Transverse colon (tissue), 4 donors: ENCODE measurements around the gene GPR173. TPM values are rescaled to one million over a fixed set of nuclear protein-coding genes. Genes with fewer than 3 reads are reported as not detected.

ENCODE experiments used
- DNase-seq: peaks from one replicate; pipeline ENCODE4 v3.0.0-alpha.2; 2019
- H3K27ac ChIP-seq, 4 donors: fragments of 200-600 bp; sonication (generic); 2 replicates each; pipeline ENCODE4 v1.5.1; 2016 to 2018; ENCODE audit warnings: inconsistent platforms in 4 of 4
- H3K27me3 ChIP-seq: fragments of 200-600 bp; sonication (generic); 2 replicates; pipeline ENCODE4 v1.5.1; 2017; ENCODE audit warnings: inconsistent platforms
- H3K36me3 ChIP-seq, 4 donors: fragments of 200-600 bp; sonication (generic); 2 replicates each; pipeline ENCODE4 v1.5.1; 2017 to 2019; ENCODE audit warnings: inconsistent platforms in 4 of 4
- H3K4me1 ChIP-seq, 4 donors: fragments of 200-600 bp; sonication (generic); 2 replicates each; pipeline ENCODE4 v1.5.1; 2017 to 2020; ENCODE audit warnings: inconsistent platforms in 4 of 4
- H3K4me3 ChIP-seq, 4 donors: fragments of 200-600 bp; sonication (generic); 1 replicate in 1 of 4; 2 replicates in 3 of 4; pipeline versions ENCODE4 v1.5.1 to v1.6.1; 2017 to 2019; ENCODE audit warnings: inconsistent platforms in 4 of 4
- H3K9me3 ChIP-seq, 2 donors: fragments of 200-600 bp; sonication (generic); 2 replicates each; pipeline ENCODE4 v1.5.1; 2017 to 2019; ENCODE audit warnings: inconsistent platforms in 2 of 2
- EP300 ChIP-seq: sonication (generic); formaldehyde crosslinking; IDR thresholded peaks from one replicate; pipeline ENCODE4 v1.6.1; 2017; ENCODE audit warnings: antibody characterized with exemption, low read depth
- POLR2A ChIP-seq: fragments of 450-650 bp; IDR thresholded peaks from one replicate; pipeline ENCODE4 v1.6.1; 2016; ENCODE audit warnings: antibody characterized with exemption, mild to moderate bottlenecking, moderate library complexity
- POLR2AphosphoS5 ChIP-seq, 3 donors: sonication (generic); formaldehyde crosslinking; IDR thresholded peaks; one replicate each; pipeline ENCODE4 v1.6.1; 2016; ENCODE audit warnings: antibody characterized with exemption in 3 of 3
- WGBS, 2 donors: methylation state at CpG; one replicate each; pipeline ENCODE4 v1.1.5; 2018; ENCODE audit warnings: low coverage in 1 of 2; 5-methylcytosine and 5-hydroxymethylcytosine counted together
- in situ Hi-C, 4 donors: fragments of 200-750 bp; cut with MboI; loops; one replicate each; pipeline versions ENCODE4 v1.15.0 to v1.15.1; 2017; ENCODE audit warnings: low sequenced_read_pairs in 3 of 4, low pct_ligation_motif_present in 1 of 4, low pct_unique_long_range_greater_than_20kb in 1 of 4
- intact Hi-C: fragments of 100-400 bp; cut with DNase I; formaldehyde crosslinking; loops from one replicate; pipeline ENCODE4 v1.15.1; 2023; ENCODE audit warnings: low total_unique reads
- total RNA-seq, 4 donors: library from RNA; depleted of rRNA; stranded (reverse); fragments of >200 nt; gene quantifications; one replicate each; pipeline ENCODE4 v1.1.0, GENCODE V29; 2016
- TF ChIP-seq, protein P1 (sequence below), 5 experiments: fragments of 200-600 bp in 3 of 5; fragments of 450-650 bp in 2 of 5; sonication (generic) in 3 of 5; IDR thresholded peaks; 1 replicate in 2 of 5; 2 replicates in 3 of 5; pipeline ENCODE4 v1.5.1; 2016 to 2017; ENCODE audit warnings: antibody characterized with exemption in 5 of 5, inconsistent platforms in 3 of 5, mild to moderate bottlenecking in 2 of 5, moderate library complexity in 1 of 5

Gene GPR173
- total RNA-seq, 4 donors from 2014 or later: 0.27 to 5.2 (median 1.1) TPM

DNA sequence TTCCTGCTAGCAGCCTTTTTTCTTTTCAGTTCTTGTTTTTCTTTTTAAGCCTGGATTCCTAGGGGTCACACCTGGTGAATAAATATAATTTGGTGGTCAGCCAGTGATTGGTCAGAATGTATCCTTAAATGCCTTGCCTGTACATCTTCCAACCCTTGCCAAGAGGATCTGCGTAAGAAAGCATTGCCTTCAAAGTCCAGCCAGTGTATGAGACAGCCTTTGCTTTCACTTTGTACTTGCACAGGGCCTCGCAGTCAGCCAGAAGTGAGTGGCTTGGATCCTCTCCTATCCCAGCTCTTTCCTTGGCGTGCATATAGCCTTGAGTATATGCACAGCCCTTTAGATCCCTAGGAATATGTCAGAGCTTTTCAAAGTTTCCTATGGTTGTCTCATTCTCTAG is 67.5 kb downstream of the GPR173 start:
- H3K4me3 ChIP-seq: peak overlapping the region in 1 of 4 donors; percentile 23
- peak overlapping the region; percentile 55 to 76 (median 64) for H3K27ac ChIP-seq
- in situ Hi-C loops: no loop called here
- TF ChIP-seq, protein P1, sequence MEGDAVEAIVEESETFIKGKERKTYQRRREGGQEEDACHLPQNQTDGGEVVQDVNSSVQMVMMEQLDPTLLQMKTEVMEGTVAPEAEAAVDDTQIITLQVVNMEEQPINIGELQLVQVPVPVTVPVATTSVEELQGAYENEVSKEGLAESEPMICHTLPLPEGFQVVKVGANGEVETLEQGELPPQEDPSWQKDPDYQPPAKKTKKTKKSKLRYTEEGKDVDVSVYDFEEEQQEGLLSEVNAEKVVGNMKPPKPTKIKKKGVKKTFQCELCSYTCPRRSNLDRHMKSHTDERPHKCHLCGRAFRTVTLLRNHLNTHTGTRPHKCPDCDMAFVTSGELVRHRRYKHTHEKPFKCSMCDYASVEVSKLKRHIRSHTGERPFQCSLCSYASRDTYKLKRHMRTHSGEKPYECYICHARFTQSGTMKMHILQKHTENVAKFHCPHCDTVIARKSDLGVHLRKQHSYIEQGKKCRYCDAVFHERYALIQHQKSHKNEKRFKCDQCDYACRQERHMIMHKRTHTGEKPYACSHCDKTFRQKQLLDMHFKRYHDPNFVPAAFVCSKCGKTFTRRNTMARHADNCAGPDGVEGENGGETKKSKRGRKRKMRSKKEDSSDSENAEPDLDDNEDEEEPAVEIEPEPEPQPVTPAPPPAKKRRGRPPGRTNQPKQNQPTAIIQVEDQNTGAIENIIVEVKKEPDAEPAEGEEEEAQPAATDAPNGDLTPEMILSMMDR (IDR thresholded peaks at IDR 0.05): no peak
- no peak for TF ChIP-seq POLR2A
- no peak for TF ChIP-seq EP300
- no peak for TF ChIP-seq POLR2AphosphoS5 (IDR thresholded peaks at IDR 0.05)
- no peaks in the 10 kb centered on the region for H3K36me3 ChIP-seq
- H3K27me3 ChIP-seq: no peaks in the 10 kb centered on the region
- DNase-seq: peak; percentile 14
- no peaks in the 10 kb centered on the region for H3K9me3 ChIP-seq
- WGBS, 2 donors: 51% methylated on average over 3 of the region's 3 CpGs; no CpG with 5 or more reads in 1 of the 2 donors
- peaks cover 0 to 11% (median 7%) of the 10 kb centered on the region in 4 donors for H3K4me1 ChIP-seq
- intact Hi-C loops: no loop called here

DNA sequence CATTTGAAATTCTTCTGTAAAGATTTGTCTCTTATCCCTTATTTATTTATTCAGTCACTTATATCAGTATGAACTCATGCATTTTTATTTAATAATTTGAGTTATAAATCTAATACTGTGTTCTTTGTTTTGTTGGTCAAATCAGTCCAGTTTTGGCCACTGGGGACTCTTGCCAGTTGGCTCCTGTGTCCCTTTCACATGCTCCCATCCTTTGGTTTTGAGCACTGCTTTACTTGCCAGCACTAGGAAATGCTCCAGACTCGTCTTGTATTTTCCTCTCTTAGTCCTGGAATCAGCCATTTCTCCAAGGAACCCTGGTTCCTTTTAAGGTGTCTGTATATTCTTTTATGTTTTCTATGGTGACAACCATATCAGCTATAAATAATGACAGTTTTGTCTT is 73.4 kb downstream of the GPR173 start:
- Histone ChIP-seq H3K4me1 (no peaks in the 10 kb centered on the region), H3K4me3 (no peak overlapping the region), H3K27me3 (no peaks in the 10 kb centered on the region), H3K9me3 (no peaks in the 10 kb centered on the region), H3K27ac (no peak overlapping the region), H3K36me3 (no peaks in the 10 kb centered on the region)
- intact Hi-C loops (no loop called here), in situ Hi-C loops (no loop called here)
- 30% methylated on average over 1 of the region's 1 CpG; no CpG with 5 or more reads in 1 of the 2 donors for WGBS, 2 donors
- DNase-seq: no peak
- TF ChIP-seq POLR2AphosphoS5 (IDR thresholded peaks at IDR 0.05) (no peak), EP300 (no peak), POLR2A (no peak)
- TF ChIP-seq, protein P1 (IDR thresholded peaks at IDR 0.05): no peak

DNA sequence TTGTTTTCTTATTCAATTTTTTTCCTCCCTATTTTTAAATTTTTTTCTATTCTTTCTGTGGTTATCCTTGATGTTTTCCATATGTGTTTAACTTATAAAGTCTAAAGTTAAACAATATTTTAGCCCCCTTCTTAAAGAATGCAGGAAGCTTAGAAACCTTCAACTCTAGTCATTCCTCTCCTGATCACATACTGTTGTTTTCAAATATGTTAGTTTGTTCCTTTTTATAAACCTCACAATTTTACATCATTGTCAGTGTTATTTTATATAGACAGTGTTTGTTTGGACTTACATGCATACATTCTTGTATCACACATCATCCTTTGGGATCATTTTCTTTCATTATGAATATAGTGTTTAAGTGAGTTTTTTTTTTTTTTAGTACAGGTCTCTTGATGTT is 76.9 kb downstream of the GPR173 start:
- Histone ChIP-seq H3K4me1 (no peaks in the 10 kb centered on the region), H3K4me3 (no peak overlapping the region), H3K27me3 (no peaks in the 10 kb centered on the region), H3K36me3 (no peaks in the 10 kb centered on the region), H3K27ac (no peak overlapping the region), H3K9me3 (no peaks in the 10 kb centered on the region)
- DNase-seq: no peak
- TF ChIP-seq, protein P1 (IDR thresholded peaks at IDR 0.05): no peak
- TF ChIP-seq POLR2A: no peak
- intact Hi-C loops (no loop called here), in situ Hi-C loops (no loop called here)

DNA sequence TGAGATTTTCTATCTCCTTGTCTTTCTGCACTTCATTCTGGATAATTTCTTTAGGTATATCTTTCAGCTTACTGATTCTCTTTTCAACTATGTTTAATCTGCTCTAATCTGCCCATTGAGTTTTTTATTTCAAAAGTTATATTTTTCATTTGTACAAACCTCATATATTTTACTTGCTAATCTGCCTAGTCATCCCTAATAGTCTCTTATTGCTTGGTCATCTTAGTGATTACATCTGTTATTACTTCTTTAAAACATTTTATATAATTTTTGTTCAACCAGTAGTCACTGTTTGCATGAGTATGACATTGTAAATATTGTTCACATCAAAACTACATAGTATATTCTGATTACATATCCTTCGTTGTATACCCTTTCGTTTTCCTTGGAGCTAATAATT is 77.8 kb downstream of the GPR173 start:
- no peak for DNase-seq
- TF ChIP-seq EP300 (no peak), POLR2AphosphoS5 (IDR thresholded peaks at IDR 0.05) (no peak)
- Histone ChIP-seq H3K9me3 (no peaks in the 10 kb centered on the region), H3K36me3 (no peaks in the 10 kb centered on the region), H3K27ac (no peak overlapping the region), H3K4me3 (no peak overlapping the region), H3K27me3 (no peaks in the 10 kb centered on the region), H3K4me1 (no peaks in the 10 kb centered on the region)
- intact Hi-C loops: no loop called here
- WGBS, 2 donors: 92% methylated on average over 2 of the region's 2 CpGs; no CpG with 5 or more reads in 1 of the 2 donors
- in situ Hi-C loops: no loop called here

DNA sequence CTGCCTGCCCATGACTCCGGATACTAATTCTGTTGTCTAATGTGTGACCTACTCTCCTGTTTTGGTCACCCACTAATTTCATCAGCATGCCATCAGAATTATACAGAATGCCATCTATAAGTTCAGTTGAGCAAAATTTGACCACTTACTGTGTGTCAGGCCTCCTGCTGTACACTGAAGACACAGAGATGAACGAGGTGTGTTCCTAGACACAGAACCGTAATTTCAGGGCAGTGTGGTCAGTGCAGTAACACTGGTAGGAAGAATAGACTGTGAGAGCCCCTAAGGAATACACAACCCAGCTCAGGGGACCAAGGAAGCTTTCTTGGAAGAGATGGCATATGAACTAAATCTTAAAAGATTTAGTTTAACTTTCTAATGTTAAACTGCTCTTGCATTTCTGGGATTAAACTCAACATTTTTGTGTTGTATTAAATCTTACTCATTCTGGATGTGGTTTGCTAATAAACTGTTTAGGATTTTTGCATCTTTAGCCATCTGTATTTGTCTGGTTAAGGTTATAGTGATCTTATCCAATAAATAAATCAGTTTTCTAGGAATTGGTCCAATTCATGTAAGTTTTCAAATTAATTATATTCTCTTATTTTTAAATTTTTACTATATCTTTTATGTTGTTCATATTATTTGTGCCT is 79.6 kb downstream of the GPR173 start:
- H3K4me3 ChIP-seq: no peak overlapping the region
- TF ChIP-seq, protein P1 (IDR thresholded peaks at IDR 0.05): no peak
- no peak for TF ChIP-seq POLR2AphosphoS5 (IDR thresholded peaks at IDR 0.05)
- no peak for TF ChIP-seq EP300
- TF ChIP-seq POLR2A: no peak
- WGBS, 2 donors: 82% methylated on average over 3 of the region's 3 CpGs; no CpG with 5 or more reads in 1 of the 2 donors
- DNase-seq: no peak
- H3K36me3 ChIP-seq: no peaks in the 10 kb centered on the region
- H3K27ac ChIP-seq: no peak overlapping the region
- no peaks in the 10 kb centered on the region for H3K27me3 ChIP-seq
- intact Hi-C loops: no loop called here
- no peaks in the 10 kb centered on the region for H3K4me1 ChIP-seq
- in situ Hi-C loops: no loop called here
- H3K9me3 ChIP-seq: no peaks in the 10 kb centered on the region
